Activated naive CD8-positive, alpha-beta T cell treated with anti-CD3 and anti-CD28 coated beads, Interleukin-2, amount 50 U/mL, for 24 hours (primary cell): Measurements from ENCODE around the gene CNTNAP2.
A peak's percentile ranks its signal among the peaks of the same experiment; 100 is the strongest.
"Not testable (repeated sequence)": the region's sequence is repeated elsewhere in the genome, so short reads cannot be mapped to it uniquely, and the experiment has no call there.

Experiments used
- ATAC-seq: fragments of 150-1000 bp; cut with Tn5 transposase; one replicate; pipeline ENCODE4 v1.10.0; 2021
- DNase-seq: peaks from one replicate; pipeline ENCODE4 v3.0.0; 2021
- H3K27ac Mint-ChIP-seq: one replicate; pipeline ENCODE4 v1.8.0; 2021; ENCODE audit warnings: mild to moderate bottlenecking, mixed read lengths
- H3K27me3 Mint-ChIP-seq: one replicate; pipeline ENCODE4 v1.8.0; 2021; ENCODE audit warnings: mixed read lengths
- H3K36me3 Mint-ChIP-seq: one replicate; pipeline ENCODE4 v1.8.0; 2021; ENCODE audit warnings: low read depth, mixed read lengths
- H3K4me1 Mint-ChIP-seq: one replicate; pipeline ENCODE4 v1.8.0; 2021; ENCODE audit warnings: mixed read lengths
- H3K4me3 Mint-ChIP-seq: one replicate; pipeline ENCODE4 v1.8.0; 2021; ENCODE audit warnings: mild to moderate bottlenecking, moderate library complexity, mixed read lengths
- H3K9me3 Mint-ChIP-seq: one replicate; pipeline ENCODE4 v1.8.0; 2021; ENCODE audit warnings: mixed read lengths

The CNTNAP2 gene

DNA sequence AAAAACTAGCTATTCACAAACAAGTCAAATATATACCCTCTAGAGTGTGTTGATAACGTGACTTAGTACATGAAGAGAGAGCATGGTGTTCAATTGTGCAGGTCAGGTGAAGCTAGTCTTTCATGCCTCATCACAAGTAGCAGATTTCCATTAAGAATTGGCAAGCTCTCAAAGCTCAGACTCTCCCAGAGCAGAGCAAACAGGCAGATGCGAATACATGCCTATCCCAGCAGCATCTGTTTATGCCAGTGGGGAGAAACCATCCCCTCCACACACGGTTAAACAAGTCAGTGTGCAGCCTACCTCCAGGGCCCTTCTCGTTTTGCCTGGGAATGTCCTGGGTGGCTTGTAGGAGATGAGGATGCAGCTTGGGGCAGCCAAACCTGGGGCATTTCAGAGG, 1941.5 kb downstream of the CNTNAP2 start:
- Mint-ChIP-seq H3K36me3 (no peaks in the 10 kb centered on the region), H3K27me3 (no peaks in the 10 kb centered on the region), H3K9me3 (no peaks in the 10 kb centered on the region), H3K4me1 (no peaks in the 10 kb centered on the region), H3K4me3 (no peak overlapping the region), H3K27ac (no peak overlapping the region)
- ATAC-seq (no peak), DNase-seq (no peak)

DNA sequence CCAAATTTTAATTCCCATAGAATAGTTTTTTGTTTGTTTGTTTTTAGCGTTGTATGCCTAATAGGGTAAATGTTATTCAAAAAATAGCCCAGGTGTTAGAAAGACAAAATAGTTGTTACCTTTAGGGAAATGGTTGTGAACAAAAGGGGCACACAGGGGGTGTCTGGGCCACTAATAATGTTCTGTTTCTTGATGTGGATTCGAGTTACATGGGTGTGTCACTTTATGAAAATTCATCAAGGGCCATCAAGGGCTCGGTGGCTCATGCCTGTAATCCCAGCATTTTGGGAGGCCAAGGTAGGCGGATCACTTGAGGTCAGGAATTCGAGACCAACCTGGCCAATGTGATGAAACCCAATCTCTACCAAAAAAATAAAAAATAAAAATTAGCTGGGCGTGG, 1942.2 kb downstream of the CNTNAP2 start:
- ATAC-seq: no peak

DNA sequence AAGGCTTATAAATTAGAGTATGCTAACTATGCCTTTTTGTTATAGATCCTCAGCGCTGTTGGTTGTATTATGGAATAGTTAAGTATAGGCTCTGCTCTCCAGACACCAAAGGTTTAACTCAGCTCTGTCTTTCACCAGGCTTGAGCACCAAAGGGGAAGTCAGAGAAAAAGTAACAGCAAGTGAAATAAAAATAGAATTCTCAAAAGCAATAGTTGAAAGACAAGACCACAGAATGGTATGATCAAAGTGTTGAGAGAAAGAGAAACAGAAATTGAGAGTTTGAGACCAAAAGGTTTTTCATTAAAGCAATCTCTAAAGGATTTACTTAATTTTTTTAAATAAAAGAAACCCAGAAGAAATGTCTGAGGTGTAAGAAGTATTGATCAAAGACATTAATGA, 1944.1 kb downstream of the CNTNAP2 start:
- H3K27ac Mint-ChIP-seq: no peak overlapping the region
- no peak for DNase-seq
- H3K9me3 Mint-ChIP-seq: no peaks in the 10 kb centered on the region
- H3K4me3 Mint-ChIP-seq: no peak overlapping the region
- no peaks in the 10 kb centered on the region for H3K4me1 Mint-ChIP-seq
- no peak for ATAC-seq
- H3K27me3 Mint-ChIP-seq: no peaks in the 10 kb centered on the region
- H3K36me3 Mint-ChIP-seq: no peaks in the 10 kb centered on the region

More for the DNA sequence above, 1942.2 kb downstream of the CNTNAP2 start:
- Mint-ChIP-seq H3K9me3 (no peaks in the 10 kb centered on the region), H3K36me3 (no peaks in the 10 kb centered on the region), H3K4me1 (no peaks in the 10 kb centered on the region), H3K4me3 (no peak overlapping the region), H3K27me3 (no peaks in the 10 kb centered on the region), H3K27ac (no peak overlapping the region)
- DNase-seq: no peak

DNA sequence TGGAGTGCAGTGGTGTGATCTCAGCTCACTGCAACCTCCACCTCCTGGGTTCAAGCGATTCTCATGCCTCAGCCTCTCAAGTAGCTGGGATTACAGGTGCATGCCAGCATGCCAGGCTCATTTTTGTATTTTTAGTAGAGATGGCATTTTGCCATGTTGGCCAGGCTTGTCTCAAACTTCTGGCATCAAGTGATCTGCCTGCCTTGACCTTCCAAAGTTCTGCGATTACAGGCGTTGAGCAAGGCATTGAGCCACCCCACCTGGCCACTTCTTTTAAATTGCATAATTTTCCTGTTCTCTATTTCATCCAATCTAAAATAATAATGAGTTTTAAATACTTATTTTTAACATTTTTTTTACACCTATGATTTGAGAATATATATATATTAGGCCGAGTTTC, 1961.5 kb downstream of the CNTNAP2 start:
- ATAC-seq, DNase-seq, H3K4me1 Mint-ChIP-seq, H3K36me3 Mint-ChIP-seq, H3K9me3 Mint-ChIP-seq, H3K27me3 Mint-ChIP-seq, H3K4me3 Mint-ChIP-seq, H3K27ac Mint-ChIP-seq: not testable (repeated sequence)

DNA sequence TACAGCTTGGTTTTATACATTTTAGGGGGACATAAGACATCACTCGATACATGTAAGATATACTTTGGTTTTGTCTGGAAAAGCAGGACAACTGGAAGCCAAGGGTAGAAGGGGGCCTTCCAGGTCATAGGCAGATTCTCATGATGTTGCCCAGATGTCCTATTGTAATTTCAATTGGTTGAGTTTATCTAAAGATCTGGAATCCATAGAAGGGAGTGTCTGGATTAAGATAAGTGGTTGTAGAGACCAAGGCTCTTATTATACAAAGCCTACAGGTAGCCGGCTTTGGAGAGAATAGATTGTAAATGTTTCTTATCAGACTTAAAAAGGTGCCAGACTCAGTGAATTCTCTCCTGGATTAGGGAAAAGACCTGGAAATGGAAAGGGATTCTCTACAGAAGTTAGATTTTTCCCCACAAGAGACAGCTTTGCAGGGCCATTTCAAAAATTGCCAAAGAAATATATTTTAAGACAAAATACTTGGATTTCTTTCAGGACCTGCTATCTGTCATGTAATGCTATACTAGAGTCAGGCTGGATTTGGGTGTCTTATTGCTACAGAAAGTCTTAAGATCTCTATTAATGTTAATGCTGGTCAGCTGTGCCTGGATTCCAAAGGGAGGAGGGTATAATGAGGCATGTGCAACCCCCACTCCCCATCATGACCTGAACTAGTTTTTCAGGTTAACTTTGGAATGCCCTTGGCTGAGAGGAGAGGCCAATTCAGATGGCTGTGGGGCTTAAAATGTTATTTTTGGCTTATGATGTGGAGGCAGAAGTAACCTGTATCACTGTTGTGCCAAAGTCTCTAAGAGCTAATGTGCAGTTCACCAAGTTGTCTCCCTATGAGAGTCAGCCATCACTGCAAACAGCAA, 1962.8 kb downstream of the CNTNAP2 start:
- H3K4me3 Mint-ChIP-seq: no peak overlapping the region
- DNase-seq (no peak), ATAC-seq (no peak)
- H3K4me1 Mint-ChIP-seq: no peaks in the 10 kb centered on the region
- no peaks in the 10 kb centered on the region for H3K9me3 Mint-ChIP-seq
- H3K36me3 Mint-ChIP-seq: no peaks in the 10 kb centered on the region
- no peak overlapping the region for H3K27ac Mint-ChIP-seq
- no peaks in the 10 kb centered on the region for H3K27me3 Mint-ChIP-seq

DNA sequence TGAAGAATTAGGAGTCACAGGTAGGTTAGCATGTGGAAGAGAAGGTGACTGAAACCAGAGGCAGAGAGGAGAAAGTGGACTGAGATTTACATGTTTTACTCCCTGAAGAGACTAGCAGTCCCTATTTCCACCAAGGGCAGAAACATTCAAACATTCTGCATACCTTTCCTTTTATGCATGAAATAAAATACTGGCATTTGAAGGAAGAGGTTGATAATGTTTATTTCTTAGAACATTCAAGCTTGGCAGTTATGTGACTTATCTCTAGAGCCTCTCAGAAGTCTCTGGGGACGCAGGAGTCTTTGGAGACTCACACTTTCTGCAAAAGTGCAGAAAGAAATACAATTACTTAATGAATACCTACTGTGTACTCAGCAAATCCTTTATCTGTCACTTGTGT, 1966.8 kb downstream of the CNTNAP2 start:
- Mint-ChIP-seq H3K27me3 (no peaks in the 10 kb centered on the region), H3K4me1 (no peaks in the 10 kb centered on the region), H3K36me3 (no peaks in the 10 kb centered on the region), H3K9me3 (no peaks in the 10 kb centered on the region), H3K4me3 (no peak overlapping the region), H3K27ac (no peak overlapping the region)
- no peak for DNase-seq
- no peak for ATAC-seq

DNA sequence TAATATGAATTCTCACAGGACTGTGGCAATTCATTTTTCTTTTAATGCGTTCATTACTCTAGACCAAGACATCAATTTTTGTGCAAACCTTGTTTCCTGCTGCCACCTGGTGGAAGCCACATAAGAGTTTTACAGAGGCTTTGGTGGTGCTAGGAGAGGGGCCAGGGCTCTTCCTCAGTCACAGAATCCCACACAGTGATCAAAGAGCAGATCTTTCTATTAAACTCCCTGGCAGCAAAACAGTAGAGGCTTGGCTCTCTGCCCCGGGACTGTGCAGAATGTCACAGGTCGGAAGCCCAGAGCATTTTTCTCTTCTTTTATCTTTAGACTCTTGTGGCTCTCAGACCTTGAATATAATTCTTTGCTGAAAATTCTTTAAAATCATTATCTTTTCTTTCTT, 1967.5 kb downstream of the CNTNAP2 start:
- Mint-ChIP-seq H3K27me3 (no peaks in the 10 kb centered on the region), H3K4me3 (no peak overlapping the region), H3K27ac (no peak overlapping the region), H3K4me1 (no peaks in the 10 kb centered on the region), H3K9me3 (no peaks in the 10 kb centered on the region), H3K36me3 (no peaks in the 10 kb centered on the region)
- DNase-seq: peak; percentile 9
- ATAC-seq: no peak

DNA sequence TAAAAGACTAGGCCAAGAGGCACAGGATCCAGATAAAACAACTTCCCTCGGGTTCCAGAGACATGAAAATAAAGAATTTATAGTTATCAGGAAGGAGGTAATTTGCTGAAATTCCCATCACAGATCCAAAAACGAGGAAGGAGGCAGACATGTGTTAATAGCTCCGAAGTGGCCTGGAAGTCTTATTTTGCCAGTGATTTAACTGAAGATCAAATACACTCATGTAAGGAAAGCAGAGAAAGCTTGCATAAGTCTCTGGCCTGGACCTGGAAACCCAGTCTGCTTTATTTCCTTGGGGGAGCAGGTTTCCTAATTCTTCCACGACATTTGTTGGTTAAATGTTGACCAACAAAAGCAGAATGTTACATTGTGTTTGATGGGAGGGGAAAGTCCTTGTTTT, 1975.3 kb downstream of the CNTNAP2 start:
- Mint-ChIP-seq H3K27me3 (no peaks in the 10 kb centered on the region), H3K4me3 (no peak overlapping the region), H3K27ac (no peak overlapping the region), H3K9me3 (no peaks in the 10 kb centered on the region), H3K36me3 (no peaks in the 10 kb centered on the region), H3K4me1 (no peaks in the 10 kb centered on the region)
- no peak for DNase-seq
- ATAC-seq: no peak

DNA sequence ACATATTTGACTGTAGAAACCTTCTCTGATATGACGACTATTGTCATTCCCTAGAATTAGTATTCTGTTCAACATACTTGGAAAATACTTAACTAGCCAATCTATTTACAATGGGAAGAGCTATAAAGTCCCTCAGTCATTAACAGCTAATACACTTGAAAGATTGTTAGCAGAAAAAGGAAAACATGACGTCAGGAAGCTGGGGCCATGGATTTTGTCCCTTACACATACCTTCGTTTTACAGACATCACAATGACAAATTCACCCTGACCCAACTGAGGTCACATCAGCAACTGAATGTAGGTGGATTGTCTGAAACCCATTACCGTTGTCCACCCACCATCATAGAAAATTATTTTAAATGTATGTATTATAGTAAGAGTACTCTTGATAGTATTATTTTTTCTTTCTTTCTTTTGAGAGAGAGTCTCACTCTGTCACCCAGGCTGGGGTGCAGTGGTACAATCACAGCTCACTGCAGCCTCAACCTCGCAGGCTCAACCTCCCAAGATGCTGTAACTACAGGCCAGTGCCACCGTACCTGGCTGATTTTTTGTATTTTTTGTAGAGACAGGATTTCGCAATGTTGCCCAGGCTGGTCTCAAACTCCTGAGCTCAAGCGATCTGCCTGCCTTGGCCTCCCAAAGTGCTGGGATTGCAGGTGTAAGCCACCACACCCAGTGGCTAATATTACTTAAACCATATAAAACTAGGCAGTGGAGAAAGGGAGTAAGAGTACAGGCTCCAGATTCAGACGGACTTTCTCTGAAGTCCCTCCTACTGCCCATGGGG, 1977.0 kb downstream of the CNTNAP2 start:
- H3K4me1 Mint-ChIP-seq: no peaks in the 10 kb centered on the region
- no peak for ATAC-seq
- no peak for DNase-seq
- H3K36me3 Mint-ChIP-seq: no peaks in the 10 kb centered on the region
- H3K4me3 Mint-ChIP-seq: no peak overlapping the region
- no peaks in the 10 kb centered on the region for H3K9me3 Mint-ChIP-seq
- H3K27me3 Mint-ChIP-seq: no peaks in the 10 kb centered on the region
- no peak overlapping the region for H3K27ac Mint-ChIP-seq

DNA sequence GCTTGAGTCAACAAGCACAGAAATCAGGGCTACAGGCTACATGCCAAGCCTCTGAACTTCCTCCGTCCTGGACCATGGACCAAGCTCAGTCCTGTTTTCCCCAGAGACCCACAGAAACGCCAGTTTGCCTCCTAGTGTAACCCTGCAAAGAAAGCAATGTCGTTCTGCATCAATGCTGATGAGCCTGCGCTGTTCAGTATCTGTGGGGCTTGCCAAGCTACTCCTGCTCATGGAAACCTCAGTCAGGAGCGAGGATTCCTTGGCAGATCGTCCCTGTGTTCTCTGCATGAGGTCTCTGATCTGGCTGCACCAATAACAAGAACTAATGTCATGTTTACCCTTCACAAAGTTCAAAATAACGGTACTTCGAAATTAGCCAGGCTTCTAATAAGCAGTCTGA, 1978.5 kb downstream of the CNTNAP2 start:
- H3K4me1 Mint-ChIP-seq: no peaks in the 10 kb centered on the region
- DNase-seq (no peak), ATAC-seq (no peak)
- H3K27me3 Mint-ChIP-seq: no peaks in the 10 kb centered on the region
- no peak overlapping the region for H3K27ac Mint-ChIP-seq
- no peaks in the 10 kb centered on the region for H3K36me3 Mint-ChIP-seq
- no peak overlapping the region for H3K4me3 Mint-ChIP-seq
- no peaks in the 10 kb centered on the region for H3K9me3 Mint-ChIP-seq

DNA sequence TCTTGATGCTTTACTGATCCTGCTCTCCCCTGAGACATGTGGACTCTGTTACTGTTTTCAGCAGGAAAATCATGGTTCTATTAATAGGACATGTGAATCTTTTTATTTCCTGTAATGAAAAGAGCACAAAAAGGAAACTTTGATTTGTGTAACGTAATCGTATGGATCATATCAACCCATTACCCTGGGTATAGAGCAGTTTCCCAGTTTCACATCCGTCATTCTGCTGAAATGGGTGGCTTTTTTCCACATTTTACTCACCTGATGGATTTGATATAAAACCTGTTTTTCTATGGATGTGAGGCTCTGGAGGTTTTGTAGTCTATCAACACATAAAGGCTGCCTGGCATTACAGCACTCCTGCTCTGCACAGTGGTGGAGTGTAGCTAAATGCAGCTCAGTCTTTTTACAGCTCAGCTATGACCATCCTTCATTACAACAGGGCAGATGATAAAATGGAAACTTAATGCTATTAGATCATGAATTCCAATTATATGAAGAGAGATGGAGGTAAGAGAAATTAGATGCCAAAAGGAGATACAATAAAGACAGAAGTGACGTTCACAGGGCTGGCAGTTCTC, 1987.6 kb downstream of the CNTNAP2 start:
- DNase-seq (no peak), ATAC-seq (no peak)
- no peaks in the 10 kb centered on the region for H3K9me3 Mint-ChIP-seq
- no peaks in the 10 kb centered on the region for H3K4me1 Mint-ChIP-seq
- no peak overlapping the region for H3K27ac Mint-ChIP-seq
- peaks cover 2% of the 10 kb centered on the region for H3K27me3 Mint-ChIP-seq
- H3K36me3 Mint-ChIP-seq: no peaks in the 10 kb centered on the region
- H3K4me3 Mint-ChIP-seq: no peak overlapping the region

DNA sequence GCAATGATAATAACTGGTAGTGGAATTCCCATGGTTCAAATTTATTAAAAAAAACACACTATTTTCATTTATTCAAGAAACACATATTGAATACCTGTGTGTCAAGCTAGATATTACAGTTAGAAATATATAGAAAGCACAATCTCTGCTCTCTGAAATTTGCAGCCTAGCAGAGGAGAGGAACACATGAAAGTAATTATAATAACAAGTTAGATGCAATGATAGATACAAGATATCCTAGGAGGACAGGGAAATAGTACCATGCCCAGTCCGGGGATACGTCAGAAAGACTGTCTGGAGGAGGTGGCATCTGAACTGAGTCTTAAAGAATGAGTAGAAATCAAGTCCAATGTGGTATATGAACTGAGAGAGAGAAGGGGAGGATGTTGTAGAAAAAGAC, 1988.3 kb downstream of the CNTNAP2 start:
- DNase-seq (no peak), ATAC-seq (no peak)
- Mint-ChIP-seq H3K4me1 (no peaks in the 10 kb centered on the region), H3K36me3 (no peaks in the 10 kb centered on the region), H3K27me3 (peaks cover 2% of the 10 kb centered on the region), H3K27ac (no peak overlapping the region), H3K9me3 (no peaks in the 10 kb centered on the region), H3K4me3 (no peak overlapping the region)

DNA sequence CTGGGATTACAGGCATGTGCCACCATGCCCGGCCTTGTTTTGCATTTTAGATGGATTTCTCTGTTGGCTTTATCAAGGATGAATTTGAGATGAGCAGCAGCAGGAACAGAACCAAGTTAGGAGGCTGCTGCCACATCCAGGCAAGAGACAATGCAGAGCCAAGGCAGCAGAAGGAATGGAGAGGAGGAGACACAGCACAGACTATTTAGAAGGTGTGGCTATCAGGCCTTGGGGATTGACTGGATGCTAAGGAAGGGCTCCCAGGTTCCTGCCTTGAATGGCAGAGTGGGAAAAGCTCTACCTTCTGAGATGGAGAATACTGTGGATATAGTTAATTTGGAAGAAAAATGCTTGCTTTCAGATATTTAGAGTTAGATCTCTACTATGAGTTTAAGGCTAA, 1989.3 kb downstream of the CNTNAP2 start:
- ATAC-seq: no peak
- H3K27ac Mint-ChIP-seq: no peak overlapping the region
- no peaks in the 10 kb centered on the region for H3K36me3 Mint-ChIP-seq
- peaks cover 2% of the 10 kb centered on the region for H3K27me3 Mint-ChIP-seq
- no peak for DNase-seq
- no peaks in the 10 kb centered on the region for H3K9me3 Mint-ChIP-seq
- no peaks in the 10 kb centered on the region for H3K4me1 Mint-ChIP-seq
- no peak overlapping the region for H3K4me3 Mint-ChIP-seq

DNA sequence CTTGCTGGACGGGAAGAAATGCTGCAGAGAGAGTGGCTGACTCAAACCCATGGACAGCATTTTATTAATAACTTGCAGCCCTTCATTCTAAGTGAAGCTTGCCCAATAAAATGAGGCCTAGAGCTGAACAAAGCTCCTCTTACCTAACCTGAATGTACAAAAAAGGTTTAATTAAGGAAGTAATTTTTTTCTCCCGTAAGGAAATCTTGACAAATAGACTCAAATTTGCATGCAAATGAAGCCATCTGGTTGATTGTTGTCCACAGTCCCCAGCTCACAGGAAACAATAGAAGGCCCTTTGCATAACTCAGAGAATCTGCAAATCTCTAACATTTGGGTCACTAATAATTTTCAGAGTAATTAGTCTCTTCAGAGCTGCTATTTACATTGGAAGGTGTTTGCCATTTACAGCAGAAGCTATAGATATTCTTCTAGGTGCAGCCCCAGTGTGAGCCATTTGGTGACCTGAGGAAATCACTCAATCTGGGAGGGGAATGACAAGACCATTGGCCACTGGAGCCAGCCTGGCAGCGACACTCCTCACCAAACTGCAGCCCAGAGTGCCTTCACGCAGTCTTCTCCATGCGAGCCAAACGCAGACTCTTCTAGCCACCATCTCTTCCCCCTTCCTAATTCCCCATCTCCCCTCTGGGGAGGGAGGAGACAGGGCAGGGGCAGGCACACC, 1991.0 kb downstream of the CNTNAP2 start:
- Mint-ChIP-seq H3K27me3 (peaks cover 2% of the 10 kb centered on the region), H3K4me3 (no peak overlapping the region), H3K4me1 (no peaks in the 10 kb centered on the region), H3K27ac (no peak overlapping the region), H3K36me3 (no peaks in the 10 kb centered on the region), H3K9me3 (no peaks in the 10 kb centered on the region)
- ATAC-seq: no peak
- DNase-seq: no peak
